ACC112 (cell line): ENCODE results near the gene OSBPL1A.

Source experiments
- H2AFZ ChIP-seq: fragments of 200-600 bp; sonication (generic); one replicate; pipeline ENCODE4 v1.6.0; 2017; ENCODE audit warnings: antibody characterized with exemption, low read length; ENCODE audit not compliant: unreplicated experiment
- H3K27ac ChIP-seq: fragments of 200-600 bp; sonication (generic); 2 replicates; pipeline ENCODE4 v1.5.1; 2014; ENCODE audit warnings: low read depth, mild to moderate bottlenecking, antibody characterized with exemption, low read length, moderate library complexity
- H3K27me3 ChIP-seq: fragments of 200-600 bp; sonication (generic); 2 replicates; pipeline ENCODE4 v1.6.1; 2014; ENCODE audit warnings: mild to moderate bottlenecking, antibody characterized with exemption, low read length, moderate library complexity, mixed read lengths; ENCODE audit not compliant: insufficient read depth
- H3K36me3 ChIP-seq: fragments of 200-600 bp; sonication (generic); 2 replicates; pipeline ENCODE4 v1.6.1; 2016; ENCODE audit warnings: mild to moderate bottlenecking, antibody characterized with exemption, low read length, moderate library complexity, mixed read lengths; ENCODE audit not compliant: insufficient read depth
- H3K4me1 ChIP-seq: fragments of 200-600 bp; sonication (generic); one replicate; pipeline ENCODE4 v1.6.1; 2016; ENCODE audit warnings: low read length, mixed read lengths; ENCODE audit not compliant: insufficient read depth, unreplicated experiment, control insufficient read depth
- H3K4me3 ChIP-seq: fragments of 200-600 bp; sonication (generic); 2 replicates; pipeline ENCODE4 v1.5.1; 2014; ENCODE audit warnings: mild to moderate bottlenecking, low read depth, low read length
- H3K79me2 ChIP-seq: fragments of 200-600 bp; sonication (generic); one replicate; pipeline ENCODE4 v1.6.0; 2016; ENCODE audit warnings: low read length; ENCODE audit not compliant: control insufficient read depth, unreplicated experiment, insufficient read depth

Gene OSBPL1A

GRCh38 chr18:24344509-24344908 is 53.1 kb downstream of the OSBPL1A start:
- peaks cover 4% of the 10 kb centered on the region for H3K4me1 ChIP-seq
- no peak overlapping the region for H3K4me3 ChIP-seq
- no peaks in the 10 kb centered on the region for H3K79me2 ChIP-seq

GRCh38 chr18:24342347-24342746 is 55.3 kb downstream of the OSBPL1A start:
- no peak overlapping the region for H3K27ac ChIP-seq
- peaks cover 4% of the 10 kb centered on the region for H3K4me1 ChIP-seq
- H3K27me3 ChIP-seq = no peaks in the 10 kb centered on the region
- H3K4me3 ChIP-seq = no peak overlapping the region
- no peak overlapping the region for H2AFZ ChIP-seq
- no peaks in the 10 kb centered on the region for H3K79me2 ChIP-seq
- 0 out of 2 replicates have a peak, but pooled peaks cover 4% of the 10 kb centered on the region for H3K36me3 ChIP-seq

More at GRCh38 chr18:24344509-24344908, 53.1 kb downstream of the OSBPL1A start:
- Histone ChIP-seq H3K27ac (no peak overlapping the region), H3K36me3 (0 out of 2 replicates have a peak, but pooled peaks cover 4% of the 10 kb centered on the region), H3K27me3 (no peaks in the 10 kb centered on the region), H2AFZ (no peak overlapping the region)

GRCh38 chr18:24341361-24341760 is 56.3 kb downstream of the OSBPL1A start:
- Histone ChIP-seq H3K27me3 (no peaks in the 10 kb centered on the region), H3K79me2 (no peaks in the 10 kb centered on the region), H3K36me3 (0 out of 2 replicates have a peak, but pooled peaks cover 4% of the 10 kb centered on the region), H3K4me1 (peaks cover 4% of the 10 kb centered on the region), H2AFZ (no peak overlapping the region), H3K4me3 (no peak overlapping the region), H3K27ac (no peak overlapping the region)

- Histone ChIP-seq H3K36me3 (peaks cover 4% of the 10 kb centered on the region; the same call in 1 of the 2 replicates), H2AFZ (no peak overlapping the region), H3K4me1 (no peaks in the 10 kb centered on the region), H3K27ac (no peak overlapping the region), H3K79me2 (no peaks in the 10 kb centered on the region), H3K27me3 (no peaks in the 10 kb centered on the region), H3K4me3 (no peak overlapping the region)
These were observed 64.5 kb downstream of the OSBPL1A start for GRCh38 chr18:24333084-24333483.

- Histone ChIP-seq H2AFZ (no peak overlapping the region), H3K27me3 (no peaks in the 10 kb centered on the region), H3K27ac (no peak overlapping the region), H3K79me2 (no peaks in the 10 kb centered on the region), H3K4me3 (no peak overlapping the region), H3K4me1 (peaks cover 5% of the 10 kb centered on the region), H3K36me3 (no peaks in the 10 kb centered on the region)
These were observed 71.4 kb downstream of the OSBPL1A start for GRCh38 chr18:24326211-24326610.

- no peaks in the 10 kb centered on the region for H3K36me3 ChIP-seq
- H3K4me1 ChIP-seq = peaks cover 5% of the 10 kb centered on the region
- H3K4me3 ChIP-seq = no peak overlapping the region
- no peaks in the 10 kb centered on the region for H3K27me3 ChIP-seq
- H2AFZ ChIP-seq = peak overlapping the region; percentile 17
- H3K27ac ChIP-seq = no peak overlapping the region
- no peaks in the 10 kb centered on the region for H3K79me2 ChIP-seq
These were observed 75.0 kb downstream of the OSBPL1A start for GRCh38 chr18:24322584-24323136.

GRCh38 chr18:24321071-24321470 is 76.6 kb downstream of the OSBPL1A start:
- no peaks in the 10 kb centered on the region for H3K79me2 ChIP-seq
- peaks cover 5% of the 10 kb centered on the region for H3K4me1 ChIP-seq
- H2AFZ ChIP-seq = no peak overlapping the region
- H3K27ac ChIP-seq = no peak overlapping the region
- no peaks in the 10 kb centered on the region for H3K36me3 ChIP-seq
- no peaks in the 10 kb centered on the region for H3K27me3 ChIP-seq
- H3K4me3 ChIP-seq = no peak overlapping the region

GRCh38 chr18:24319757-24320156 is 77.9 kb downstream of the OSBPL1A start:
- Histone ChIP-seq H3K27ac (no peak overlapping the region), H2AFZ (no peak overlapping the region), H3K4me3 (no peak overlapping the region), H3K79me2 (no peaks in the 10 kb centered on the region), H3K4me1 (peaks cover 5% of the 10 kb centered on the region), H3K27me3 (no peaks in the 10 kb centered on the region), H3K36me3 (no peaks in the 10 kb centered on the region)

GRCh38 chr18:24317370-24317769 is 80.3 kb downstream of the OSBPL1A start:
- Histone ChIP-seq H3K79me2 (no peaks in the 10 kb centered on the region), H3K36me3 (no peaks in the 10 kb centered on the region)

GRCh38 chr18:24315170-24315569 is 82.5 kb downstream of the OSBPL1A start:
- no peaks in the 10 kb centered on the region for H3K79me2 ChIP-seq
- no peak overlapping the region for H2AFZ ChIP-seq
- H3K4me1 ChIP-seq = no peaks in the 10 kb centered on the region
- H3K4me3 ChIP-seq = no peak overlapping the region
- no peaks in the 10 kb centered on the region for H3K27me3 ChIP-seq
- H3K27ac ChIP-seq = no peak overlapping the region
- no peaks in the 10 kb centered on the region for H3K36me3 ChIP-seq

More at GRCh38 chr18:24317370-24317769, 80.3 kb downstream of the OSBPL1A start:
- H3K27ac ChIP-seq = no peak overlapping the region
- no peak overlapping the region for H2AFZ ChIP-seq
- H3K27me3 ChIP-seq = no peaks in the 10 kb centered on the region
- no peaks in the 10 kb centered on the region for H3K4me1 ChIP-seq
- no peak overlapping the region for H3K4me3 ChIP-seq

- Histone ChIP-seq H3K4me1 (no peaks in the 10 kb centered on the region), H3K4me3 (no peak overlapping the region), H3K27me3 (no peaks in the 10 kb centered on the region), H3K27ac (no peak overlapping the region), H3K79me2 (no peaks in the 10 kb centered on the region), H3K36me3 (no peaks in the 10 kb centered on the region; the same call in 1 of the 2 replicates), H2AFZ (no peak overlapping the region)
These were observed 91.4 kb downstream of the OSBPL1A start for GRCh38 chr18:24306201-24306600.
